Lower lobe of right lung (tissue), 2 donors: ENCODE data around the gene SMURF1. TPM values are rescaled to one million over a fixed set of nuclear protein-coding genes. Genes with fewer than 3 reads are reported as not detected.

Source experiments
- ATAC-seq, 2 donors: fragments of 200-7000 bp; cut with Tn5 transposase; one replicate each; pipeline ENCODE4 v1.9.1; 2020 to 2022; ENCODE audit warnings: mild to moderate bottlenecking in 2 of 2, moderate library complexity in 2 of 2
- DNase-seq: peaks from one replicate; pipeline ENCODE4 v3.0.0-alpha.2; 2020
- H3K27ac ChIP-seq: fragments of 200-600 bp; one replicate; pipeline ENCODE4 v1.8.0; 2022
- H3K27me3 ChIP-seq: fragments of 200-600 bp; one replicate; pipeline ENCODE4 v1.8.0; 2022; ENCODE audit warnings: low read depth
- H3K36me3 ChIP-seq: fragments of 200-600 bp; one replicate; pipeline ENCODE4 v1.8.0; 2022; ENCODE audit warnings: mild to moderate bottlenecking
- H3K4me1 ChIP-seq: fragments of 200-600 bp; one replicate; pipeline ENCODE4 v1.8.0; 2022
- H3K4me3 ChIP-seq: fragments of 200-600 bp; one replicate; pipeline ENCODE4 v1.8.0; 2022; ENCODE audit warnings: mild to moderate bottlenecking
- H3K9me3 ChIP-seq: fragments of 200-600 bp; one replicate; pipeline ENCODE4 v1.8.0; 2022
- CTCF ChIP-seq: fragments of 200-600 bp; IDR thresholded peaks from one replicate; pipeline ENCODE4 v1.8.0; 2022; ENCODE audit warnings: antibody characterized with exemption, mild to moderate bottlenecking
- intact Hi-C: fragments of 100-400 bp; cut with DNase I; formaldehyde crosslinking; loops from one replicate; pipeline ENCODE4 v1.11.0; 2022
- total RNA-seq: library from RNA; stranded (reverse); fragmentation: NEBNext Ultra II Directional; extraction: Animal tissue kit (Norgen Biotek cat#: 25700); gene quantifications from one replicate; pipeline ENCODE4 v1.2.1, GENCODE V29; 2021
- donor health status: DM: no; HTN: yes; CAD: no; lungs with severe emphysema.

The SMURF1 gene
- total RNA-seq, 1 donor from 2014 or later, result 32.0 TPM

DNA sequence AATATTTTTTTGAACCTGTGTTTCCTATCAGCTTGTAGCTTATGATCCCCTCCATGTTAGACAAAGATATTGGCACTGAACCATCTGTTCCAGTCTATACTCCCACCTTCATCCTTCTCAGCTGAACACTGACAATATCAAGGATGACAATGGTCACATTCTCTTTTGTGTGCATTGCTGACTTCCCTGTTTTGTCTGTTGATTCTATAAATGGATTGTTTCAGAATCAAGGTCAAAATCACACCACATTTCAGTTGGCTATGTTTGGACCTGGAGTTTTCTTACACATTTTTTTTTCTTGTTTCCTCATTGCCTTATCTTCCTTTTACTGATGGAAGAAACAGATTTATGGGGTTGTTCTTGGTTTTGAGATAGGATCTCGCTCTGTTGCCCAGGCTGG is 11.3 kb upstream of the SMURF1 start:
- H3K9me3 ChIP-seq, result no peaks in the 10 kb centered on the region
- H3K36me3 ChIP-seq, result no peaks in the 10 kb centered on the region
- no peak for TF ChIP-seq CTCF
- no peaks in the 10 kb centered on the region for H3K4me1 ChIP-seq
- no peak for DNase-seq
- no peak for ATAC-seq
- H3K27ac ChIP-seq, result no peak overlapping the region
- intact Hi-C loops, result no loop called here
- no peak overlapping the region for H3K4me3 ChIP-seq
- H3K27me3 ChIP-seq, result no peaks in the 10 kb centered on the region

- Histone ChIP-seq H3K36me3 (no peaks in the 10 kb centered on the region), H3K27me3 (no peaks in the 10 kb centered on the region), H3K27ac (no peak overlapping the region), H3K4me1 (peaks cover 7% of the 10 kb centered on the region), H3K4me3 (no peak overlapping the region), H3K9me3 (no peaks in the 10 kb centered on the region)
- no peak for TF ChIP-seq CTCF
- DNase-seq (no peak), ATAC-seq (no peak)
- intact Hi-C loops, result no loop called here
Observed at GRCh38 chr7:99146979-99147378, 3.1 kb upstream of the SMURF1 start.

- no peak for ATAC-seq
- no peak for DNase-seq
- no peaks in the 10 kb centered on the region for H3K9me3 ChIP-seq
- peak overlapping the region; percentile 90 for H3K4me3 ChIP-seq
- no peaks in the 10 kb centered on the region for H3K27me3 ChIP-seq
- peak overlapping the region; percentile 96 for H3K27ac ChIP-seq
- no peaks in the 10 kb centered on the region for H3K36me3 ChIP-seq
- peaks cover 35% of the 10 kb centered on the region for H3K4me1 ChIP-seq
- intact Hi-C loops, result no loop called here
- no peak for TF ChIP-seq CTCF
Observed at GRCh38 chr7:99143521-99143852, 421 bp downstream of the SMURF1 start.

- intact Hi-C loops, result no loop called here
- peak overlapping the region; percentile 90 for H3K4me3 ChIP-seq
- peaks cover 40% of the 10 kb centered on the region for H3K4me1 ChIP-seq
- TF ChIP-seq CTCF, result no peak
- H3K9me3 ChIP-seq, result no peaks in the 10 kb centered on the region
- no peaks in the 10 kb centered on the region for H3K36me3 ChIP-seq
- peak; percentile 90 to 94 for ATAC-seq
- peak; percentile 97 for DNase-seq
- H3K27me3 ChIP-seq, result no peaks in the 10 kb centered on the region
- peak overlapping the region; percentile 96 for H3K27ac ChIP-seq
Observed at GRCh38 chr7:99142727-99143520, 984 bp downstream of the SMURF1 start.

DNA sequence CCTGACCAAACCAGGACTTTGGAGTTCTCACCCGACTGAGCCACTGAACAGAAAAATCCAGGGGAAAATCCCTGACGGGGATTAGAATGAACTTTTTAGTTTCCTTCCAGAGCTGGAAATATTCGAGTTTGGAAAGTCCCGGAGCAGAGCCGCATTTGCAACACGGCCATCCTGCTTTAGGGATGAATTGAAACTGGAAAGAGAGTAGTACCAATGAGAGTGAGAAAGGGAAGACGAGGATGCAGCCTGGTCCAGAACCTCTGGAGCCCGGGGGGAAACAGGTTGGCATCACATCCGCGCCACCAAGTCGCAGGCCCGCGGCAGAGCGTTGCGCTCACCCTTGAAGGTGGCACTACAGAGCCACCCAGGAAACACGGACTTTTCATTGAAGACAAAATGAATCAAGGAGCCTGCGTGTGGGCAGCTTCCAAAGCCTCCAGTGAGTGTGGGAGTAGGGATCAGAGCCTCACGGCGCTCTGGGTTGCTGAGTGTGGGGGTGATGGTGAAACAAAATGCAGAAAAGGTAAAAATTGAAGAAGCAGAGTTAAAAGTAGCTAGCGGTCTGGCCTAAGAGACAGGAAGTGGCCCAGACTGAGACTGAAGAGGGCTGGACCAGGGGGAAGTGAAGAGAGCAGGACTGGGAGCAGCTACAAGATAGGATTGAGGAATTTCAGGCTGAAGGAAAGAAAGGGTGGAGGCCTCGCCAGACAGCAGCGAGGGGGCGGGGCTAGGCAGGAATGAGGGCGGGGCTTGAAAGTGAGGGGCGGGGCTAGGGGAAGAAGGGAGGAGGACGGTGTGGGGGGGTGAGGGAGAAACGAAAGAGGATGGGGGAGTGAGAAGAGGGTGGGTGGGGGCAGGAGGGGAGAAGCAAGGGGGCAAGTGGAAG is 1.8 kb downstream of the SMURF1 start:
- Histone ChIP-seq H3K27me3 (no peaks in the 10 kb centered on the region), H3K27ac (peak overlapping the region; percentile 86), H3K36me3 (no peaks in the 10 kb centered on the region), H3K4me1 (peaks cover 49% of the 10 kb centered on the region), H3K4me3 (peak overlapping the region; percentile 90), H3K9me3 (no peaks in the 10 kb centered on the region)
- DNase-seq (peak; percentile 63), ATAC-seq (peak; percentile 76 to 79)
- TF ChIP-seq CTCF, result no peak
- intact Hi-C loops, result no loop called here
